ENCODE measurements around the gene PCDHGA1.

PCDHGA1 gene

DNA sequence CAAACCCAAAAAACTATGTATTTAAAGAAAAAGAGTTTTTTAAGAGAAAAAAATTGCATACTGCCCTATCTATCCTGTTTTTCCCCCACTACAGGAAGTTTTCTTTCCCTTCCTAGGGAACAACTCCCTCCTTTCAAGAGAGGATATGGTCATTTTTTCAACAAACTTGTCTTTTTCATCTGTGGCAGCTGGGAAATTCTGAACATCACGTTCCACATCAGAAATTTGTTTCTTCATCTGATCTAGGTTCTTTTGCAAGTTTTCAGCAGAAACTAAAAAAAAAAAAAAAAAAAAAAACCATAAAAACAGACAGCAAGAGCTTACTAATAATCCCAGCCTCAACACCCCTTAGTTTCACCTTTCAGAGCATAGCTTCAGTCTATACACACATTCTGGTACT is 197.1 kb downstream of the PCDHGA1 start:
- H3K4me3 ChIP-seq (ENCODE audit: low read depth, low read length): no peak overlapping the region

DNA sequence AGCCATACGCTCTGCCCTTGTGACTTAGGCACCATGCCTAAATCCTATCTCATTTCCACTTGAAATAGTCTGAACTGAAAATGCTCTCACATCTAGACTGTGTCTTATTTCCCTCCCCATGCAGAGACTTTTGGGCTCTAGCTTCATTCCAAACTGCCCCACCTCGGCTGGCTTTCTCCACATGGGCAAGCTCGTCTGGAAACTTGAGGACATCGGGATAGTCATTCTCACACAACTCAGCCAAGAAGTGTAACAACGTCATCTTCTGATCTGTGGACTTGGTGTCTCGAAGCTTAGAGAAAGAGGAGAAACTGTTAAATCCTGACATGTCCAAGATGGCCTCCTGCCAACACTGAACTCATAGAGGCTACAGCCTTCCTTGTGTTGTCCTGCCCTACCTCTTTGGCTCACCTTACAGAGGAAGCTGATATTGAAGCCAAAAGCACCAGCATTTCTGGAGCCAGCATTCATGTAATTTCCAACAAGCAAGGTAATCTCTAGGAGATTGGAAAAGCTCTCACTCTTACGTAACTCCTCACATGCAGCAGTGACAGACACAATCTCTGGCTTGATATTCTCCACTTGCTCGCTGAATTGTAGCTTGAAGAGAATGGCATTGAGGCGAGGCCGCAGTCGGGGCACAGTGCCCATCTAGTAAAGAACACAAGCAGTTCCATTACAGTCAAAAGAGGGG is 198.1 kb downstream of the PCDHGA1 start:
- H3K4me3 ChIP-seq (ENCODE audit: low read depth, low read length): no peak overlapping the region

DNA sequence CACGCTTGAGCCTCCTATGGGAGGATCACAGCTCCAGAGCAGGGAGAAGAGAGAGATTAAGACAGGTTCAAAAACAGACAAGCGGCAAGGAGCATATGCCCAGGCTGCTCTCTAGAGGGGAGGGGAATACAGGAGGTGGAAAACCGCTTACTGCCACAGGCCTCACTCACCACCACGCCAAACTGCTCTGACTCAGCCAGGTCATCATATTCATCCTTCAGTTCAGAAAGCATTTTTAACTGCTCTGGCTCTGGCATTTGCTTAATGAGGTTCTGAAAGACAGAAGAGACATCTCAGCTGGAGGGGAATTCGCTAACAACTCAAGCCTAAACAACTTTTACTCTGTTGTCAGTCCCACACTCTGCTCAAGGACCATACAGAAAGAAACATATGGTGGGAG is 198.7 kb downstream of the PCDHGA1 start:
- no peak overlapping the region for H3K4me3 ChIP-seq (ENCODE audit: low read depth, low read length)

DNA sequence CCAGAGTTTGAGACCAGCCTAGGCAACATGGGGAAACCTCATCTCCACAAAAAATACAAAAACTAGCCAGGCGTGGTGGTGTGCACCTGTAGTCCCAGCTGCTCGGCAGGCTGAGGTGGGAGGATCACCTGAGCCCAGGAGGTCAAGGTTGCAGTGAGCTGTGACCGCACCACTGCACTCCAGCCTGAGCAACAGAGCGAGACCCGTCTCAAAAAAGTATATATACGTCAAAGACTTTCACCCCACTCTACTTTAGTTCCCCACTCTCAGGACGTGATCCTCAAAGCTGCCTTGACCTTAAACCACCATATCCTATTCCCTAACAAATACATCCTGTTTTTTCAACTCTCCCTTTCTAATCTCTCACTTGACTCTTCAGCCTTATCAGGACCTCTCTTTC is 199.6 kb downstream of the PCDHGA1 start:
- H3K4me3 ChIP-seq (ENCODE audit: low read depth, low read length): no peak overlapping the region

DNA sequence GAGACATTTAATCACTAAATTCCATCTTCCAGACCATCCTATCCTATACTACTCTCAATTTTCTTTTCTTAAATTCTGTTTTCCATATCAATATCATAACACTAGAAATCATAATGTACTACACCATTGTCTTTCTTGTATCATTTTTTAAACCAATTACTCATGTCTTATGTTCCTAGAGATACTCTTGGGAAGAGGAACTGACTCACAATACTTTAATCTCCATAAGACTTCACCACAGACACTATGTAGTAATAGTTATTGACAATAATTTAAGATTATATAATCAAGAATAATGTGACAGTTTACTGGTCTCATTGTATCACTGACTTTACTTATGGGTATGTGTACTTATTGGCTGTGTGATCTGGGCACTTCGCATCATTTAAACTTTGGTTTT is 202.4 kb downstream of the PCDHGA1 start:
- no peak overlapping the region for H3K4me3 ChIP-seq (ENCODE audit: low read depth, low read length)

DNA sequence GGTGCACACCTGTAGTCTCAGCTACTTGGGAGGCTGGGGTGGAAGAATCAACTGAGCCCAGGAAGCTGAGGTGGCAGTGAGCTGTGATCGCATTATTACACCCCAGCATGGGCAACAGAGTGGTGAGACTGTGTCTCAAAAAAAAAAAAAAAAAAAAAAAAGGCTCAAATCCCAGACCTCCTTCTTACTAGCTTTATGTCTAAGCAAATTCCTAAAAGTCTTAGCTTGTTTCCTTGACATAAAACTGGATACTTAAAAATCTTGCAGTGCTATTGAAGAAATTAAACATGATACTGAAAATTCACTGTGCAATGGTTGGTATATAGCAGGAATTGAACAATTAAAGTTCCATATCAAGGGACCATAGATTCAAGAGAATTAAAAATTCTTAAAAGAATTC is 203.6 kb downstream of the PCDHGA1 start:
- H3K4me3 ChIP-seq (ENCODE audit: low read depth, low read length): no peak overlapping the region

DNA sequence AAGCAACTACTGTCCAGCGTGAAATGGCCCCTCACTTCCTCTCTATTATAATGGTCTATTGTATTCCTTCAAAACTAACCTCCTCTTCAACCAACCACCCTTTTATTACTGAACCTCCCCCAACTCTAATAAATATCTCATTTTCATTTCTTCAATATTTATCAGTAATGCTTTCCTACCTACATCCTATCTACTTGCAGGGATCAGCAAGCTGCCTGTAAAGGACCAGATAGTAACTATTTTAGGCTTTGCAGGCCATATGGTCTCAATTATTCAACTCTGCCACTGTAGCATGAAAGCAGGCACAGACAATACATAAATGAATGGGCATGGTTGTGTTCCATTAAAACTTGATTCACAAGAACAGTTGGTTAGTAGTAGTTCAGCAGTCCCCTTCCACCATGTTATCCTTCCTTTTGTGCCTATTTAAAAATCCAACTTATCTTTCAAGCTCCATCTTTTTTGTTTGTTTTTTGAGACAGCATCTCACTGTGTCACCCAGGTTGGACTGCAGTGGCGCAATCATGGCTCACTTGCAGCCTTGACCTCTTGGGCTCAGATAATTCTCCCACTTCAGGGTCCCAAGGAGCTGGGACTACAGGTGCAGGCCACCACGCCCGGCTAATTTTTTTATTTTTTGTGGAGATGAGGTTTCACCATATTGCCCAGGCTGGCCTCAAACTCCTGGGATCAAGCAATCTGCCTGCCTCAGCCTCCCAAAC is 204.3 kb downstream of the PCDHGA1 start:
- H3K4me3 ChIP-seq (ENCODE audit: low read depth, low read length): no peak overlapping the region

DNA sequence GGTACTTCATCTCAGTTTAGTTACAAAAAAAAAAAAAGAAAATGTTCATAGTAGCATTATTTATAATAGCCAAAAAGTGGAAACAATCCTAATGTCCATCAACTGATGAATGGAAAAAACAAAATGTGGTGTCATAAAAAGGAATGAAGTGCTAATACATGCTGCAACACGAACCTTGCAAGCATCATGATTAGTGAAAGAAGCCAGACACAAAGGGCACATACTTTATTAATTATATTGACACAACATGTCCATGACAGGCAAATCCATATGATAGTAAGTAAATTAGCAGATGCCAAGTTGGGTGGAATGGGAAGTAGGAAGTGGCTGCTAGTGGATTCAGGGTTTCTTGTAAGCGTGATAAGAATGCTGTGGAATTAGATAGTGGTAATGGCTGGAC is 212.7 kb downstream of the PCDHGA1 start:
- H3K4me3 ChIP-seq (ENCODE audit: low read depth, low read length): no peak overlapping the region

DNA sequence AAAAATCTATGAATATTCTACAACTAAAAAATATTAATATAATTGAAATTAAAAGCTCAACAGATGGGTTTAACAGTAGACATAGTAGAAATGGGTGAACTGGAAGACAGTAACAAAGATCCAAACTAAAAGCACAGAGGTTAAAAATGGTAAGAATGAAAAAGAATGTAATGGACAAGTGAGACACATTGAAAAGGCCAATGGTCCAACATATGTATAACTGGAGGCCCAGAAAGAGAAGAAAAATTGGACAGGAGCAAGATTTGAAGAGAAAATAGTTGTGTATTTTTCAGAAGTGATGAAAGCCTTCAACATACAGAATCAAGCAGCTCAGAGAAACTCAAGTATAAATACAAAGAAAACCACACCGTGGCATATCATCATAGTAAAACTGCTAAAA is 217.2 kb downstream of the PCDHGA1 start:
- no peak overlapping the region for H3K4me3 ChIP-seq (ENCODE audit: low read depth, low read length)

DNA sequence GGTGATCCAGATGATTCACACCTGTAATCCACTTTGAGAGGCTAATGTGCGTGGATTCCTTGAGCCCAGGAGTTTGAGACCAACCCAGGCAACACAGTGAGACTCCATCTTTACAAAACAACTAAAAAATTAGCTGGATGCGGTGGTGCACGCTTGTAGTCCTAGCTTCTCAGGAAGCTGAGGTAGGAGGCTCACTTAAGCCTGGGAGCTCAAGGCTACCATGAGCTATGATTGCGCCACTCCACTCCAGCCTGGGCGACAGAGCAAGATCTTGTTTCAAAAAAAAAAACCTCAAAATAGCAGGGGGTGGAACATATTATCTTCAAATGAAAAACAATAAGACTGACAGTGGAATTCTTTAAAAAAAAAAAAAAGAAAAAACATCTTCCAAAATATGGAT is 217.6 kb downstream of the PCDHGA1 start:
- H3K4me3 ChIP-seq (ENCODE audit: low read depth, low read length): no peak overlapping the region

DNA sequence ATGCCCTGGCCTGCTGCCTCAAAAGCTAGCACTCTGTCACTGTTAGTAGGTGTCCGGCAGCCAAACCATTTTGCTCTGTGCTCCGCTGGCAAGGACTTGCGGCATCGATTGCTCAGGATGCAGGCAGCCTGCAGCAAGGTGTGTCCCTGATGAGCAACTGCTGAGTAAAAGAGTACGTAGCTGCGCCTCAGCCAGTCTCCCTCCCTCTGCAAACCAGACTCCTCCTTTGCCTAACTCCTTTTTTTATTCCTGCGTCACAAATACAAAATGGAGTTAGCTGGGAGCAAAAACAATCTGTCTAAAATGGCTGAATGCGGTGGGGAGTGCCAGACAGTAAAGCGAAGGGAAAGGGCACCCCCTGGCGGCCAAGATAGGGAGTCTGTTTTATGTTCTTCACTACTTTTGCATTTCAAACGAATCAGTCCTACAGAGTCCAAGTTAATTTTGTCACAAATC is 227.4 kb downstream of the PCDHGA1 start:
- no peak overlapping the region for H3K4me3 ChIP-seq (ENCODE audit: low read depth, low read length)

DNA sequence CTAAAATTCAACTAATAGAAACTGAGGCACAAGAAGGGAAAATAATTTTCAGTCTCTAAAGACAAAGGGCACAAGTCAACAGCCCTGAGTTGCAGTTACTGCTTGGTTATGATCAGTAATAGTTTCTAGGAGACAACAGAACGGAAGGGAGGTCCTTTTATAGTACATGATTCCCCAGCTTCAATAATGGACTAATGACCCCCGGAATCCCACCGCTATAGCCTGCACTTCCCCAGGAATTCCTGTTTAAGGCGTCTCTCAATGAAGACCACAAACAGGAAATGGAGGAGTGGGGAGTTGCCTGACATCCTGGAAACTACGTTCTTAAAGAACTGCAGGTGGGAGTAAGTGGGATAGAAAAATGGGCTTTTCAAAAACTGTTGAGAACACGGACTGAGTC is 227.8 kb downstream of the PCDHGA1 start:
- no peak overlapping the region for H3K4me3 ChIP-seq (ENCODE audit: low read depth, low read length)

DNA sequence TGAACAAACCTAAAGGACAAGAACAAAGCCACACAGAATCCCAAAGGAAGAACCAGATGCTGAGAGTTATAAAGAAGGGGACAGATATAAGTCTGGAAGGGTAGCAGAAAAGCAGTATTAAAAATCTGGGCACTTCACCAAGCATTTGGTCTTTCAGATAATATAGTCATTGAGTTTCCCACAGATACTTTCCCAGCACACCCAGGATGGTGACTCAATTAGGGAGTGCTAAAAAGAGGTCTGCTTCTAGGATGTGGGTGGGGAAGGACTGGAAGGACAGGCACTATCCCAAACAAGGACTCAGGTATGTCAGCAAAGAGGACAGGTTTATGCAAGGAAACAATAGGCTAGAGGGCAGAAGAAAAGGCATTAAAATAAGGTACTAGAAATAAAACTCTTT is 229.1 kb downstream of the PCDHGA1 start:
- H3K4me3 ChIP-seq (ENCODE audit: low read depth, low read length): no peak overlapping the region

DNA sequence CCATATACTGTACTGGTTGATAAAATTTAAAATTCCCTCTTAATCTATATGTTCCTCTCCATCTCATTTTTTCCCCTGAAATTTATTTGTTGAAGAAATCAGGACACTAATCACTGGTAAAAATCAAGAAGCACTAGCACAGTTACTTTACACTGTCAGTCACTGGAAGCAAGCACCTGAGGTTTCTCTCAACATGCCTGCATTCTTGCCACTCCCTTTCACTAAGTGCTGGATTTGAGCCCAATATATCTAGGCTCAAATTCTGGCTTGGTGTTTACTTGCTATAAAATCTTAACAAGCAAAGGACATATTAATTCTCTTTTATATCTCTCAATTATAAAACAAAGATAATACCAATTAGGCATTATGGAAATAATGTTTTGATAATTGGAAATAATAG is 229.8 kb downstream of the PCDHGA1 start:
- H3K4me3 ChIP-seq (ENCODE audit: low read depth, low read length): no peak overlapping the region

DNA sequence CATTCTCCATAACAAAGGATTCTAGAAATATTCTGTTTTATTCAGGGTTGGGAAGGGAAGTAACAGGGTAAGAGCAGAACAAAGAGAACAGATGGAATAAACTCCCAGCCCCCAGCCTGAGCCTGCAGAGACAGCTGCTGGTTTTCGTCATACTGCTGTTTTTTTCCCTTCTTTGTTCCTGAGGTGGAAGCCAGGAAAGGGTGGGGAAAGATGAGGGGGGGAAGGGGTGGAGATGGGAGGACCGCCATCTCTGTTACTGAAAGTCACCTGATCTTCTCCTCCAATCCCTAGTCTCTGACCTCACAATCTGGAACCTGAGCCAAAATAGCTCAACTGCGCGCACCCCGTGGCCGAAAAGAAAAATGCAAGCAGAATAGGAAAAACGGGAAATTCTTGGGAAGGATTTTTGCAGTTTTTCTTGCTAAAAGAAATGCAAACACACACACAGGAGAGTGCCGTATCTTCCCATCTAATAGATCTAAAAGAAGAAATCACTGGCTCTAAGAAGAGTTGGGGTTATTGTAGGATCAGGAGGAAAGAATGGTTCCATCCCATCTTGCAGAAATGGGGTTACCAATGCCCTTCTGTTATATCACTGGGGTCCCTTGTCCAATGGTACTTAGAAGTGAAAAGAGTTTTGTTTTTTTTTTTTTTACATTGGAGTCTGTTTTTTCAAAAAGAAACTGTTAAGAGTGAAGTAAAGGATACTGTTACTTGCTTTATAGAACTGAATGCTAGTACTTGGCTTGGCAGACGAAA is 230.6 kb downstream of the PCDHGA1 start:
- H3K4me3 ChIP-seq (ENCODE audit: low read depth, low read length): no peak overlapping the region

Data from iPS-11a (cell line).